B cell (primary cell): ENCODE results near the gene MAML2. TPM values are rescaled to one million over a fixed set of nuclear protein-coding genes. Genes with fewer than 3 reads are reported as not detected.

Experiments used
- ATAC-seq: fragments of 200-7000 bp; cut with Tn5 transposase; one replicate; pipeline ENCODE4 v1.10.0; 2021; ENCODE audit warnings: low read depth, mild to moderate bottlenecking, moderate number of reproducible peaks, moderate library complexity
- CTCF ChIA-PET: fragments of 350-600 bp; sonication (Branson Sonifier 250); formaldehyde crosslinking; loops from one replicate; lab custom pipeline; 2021; ENCODE audit warnings: antibody characterized with exemption, inconsistent platforms; lab: Charles Lee
- POLR2A ChIA-PET: fragments of 350-600 bp; sonication (Branson Sonifier 250); formaldehyde crosslinking; loops from one replicate; lab custom pipeline; 2021; ENCODE audit warnings: antibody characterized with exemption; lab: Charles Lee
- DNase-seq: peaks from one replicate; pipeline ENCODE4 v3.0.0; 2013
- H2AFZ ChIP-seq: 2 replicates; pipeline ENCODE4 v1.6.1; 2012; ENCODE audit warnings: mild to moderate bottlenecking, low read depth, low read length; ENCODE audit not compliant: insufficient read depth, poor library complexity, severe bottlenecking
- H3K27ac ChIP-seq, 2 donors: 1 replicate in 1 of 2; 2 replicates in 1 of 2; pipeline ENCODE4 v1.5.1; 2012 to 2013; ENCODE audit warnings: low read length in 2 of 2, mild to moderate bottlenecking in 2 of 2, moderate library complexity in 1 of 2
- H3K27me3 ChIP-seq, 4 experiments: fragments of 200-600 bp in 1 of 4; sonication (generic) in 1 of 4; replicated peaks in 1 of 4; 1 replicate in 2 of 4; 2 replicates in 2 of 4; pipeline versions ENCODE4 v1.6.1 to v1.7.0; 2013 to 2016; ENCODE audit warnings: low read length in 3 of 4, mild to moderate bottlenecking in 2 of 4, mixed read lengths in 1 of 4, moderate library complexity in 1 of 4; ENCODE audit not compliant: insufficient read depth in 4 of 4, control insufficient read depth in 3 of 4; ENCODE audit errors: control extremely low read depth in 1 of 4
- H3K36me3 ChIP-seq, 2 experiments: replicated peaks in 1 of 2; 1 replicate in 1 of 2; 2 replicates in 1 of 2; pipeline versions ENCODE4 v1.6.1 to v1.7.1; 2013; ENCODE audit warnings: low read length in 1 of 2; ENCODE audit not compliant: insufficient read depth in 2 of 2, control insufficient read depth in 1 of 2; ENCODE audit errors: control extremely low read depth in 1 of 2, extremely low read depth in 1 of 2
- H3K4me1 ChIP-seq, 2 donors: fragments of 200-600 bp in 1 of 2; sonication (generic) in 1 of 2; 1 replicate in 1 of 2; 2 replicates in 1 of 2; pipeline versions ENCODE4 v1.5.1 to v1.6.1; 2013 to 2017; ENCODE audit warnings: low read length in 2 of 2; ENCODE audit not compliant: control insufficient read depth in 2 of 2, insufficient read depth in 2 of 2
- H3K4me2 ChIP-seq: replicated peaks from 2 replicates; pipeline ENCODE3; 2012; ENCODE audit warnings: mild to moderate bottlenecking, low read depth, low read length; ENCODE audit not compliant: poor library complexity, severe bottlenecking
- H3K4me3 ChIP-seq, 5 experiments: fragments of 200-600 bp in 1 of 5; sonication (generic) in 1 of 5; 1 replicate in 3 of 5; 2 replicates in 2 of 5; pipeline versions ENCODE4 v1.5.1 to v1.7.0; 2011 to 2016; ENCODE audit warnings: low read length in 4 of 5, mild to moderate bottlenecking in 4 of 5, low read depth in 2 of 5, control low read depth in 1 of 5, moderate library complexity in 1 of 5; ENCODE audit not compliant: insufficient read depth in 1 of 5; ENCODE audit errors: control extremely low read depth in 1 of 5, extremely low read depth in 1 of 5
- H3K79me2 ChIP-seq: fragments of 200-600 bp; sonication (generic); one replicate; pipeline ENCODE4 v1.6.0; 2016; ENCODE audit warnings: low read length; ENCODE audit not compliant: control insufficient read depth, insufficient read depth
- H3K9ac ChIP-seq: fragments of 200-600 bp; sonication (generic); 2 replicates; pipeline ENCODE4 v1.6.1; 2017; ENCODE audit warnings: mild to moderate bottlenecking, low read length, moderate library complexity
- H3K9me3 ChIP-seq, 3 donors: one replicate each; pipeline versions ENCODE4 v1.6.1 to v1.7.1; 2013; ENCODE audit warnings: low read length in 2 of 3; ENCODE audit not compliant: control insufficient read depth in 2 of 3, insufficient read depth in 1 of 3; ENCODE audit errors: control extremely low read depth in 1 of 3
- H4K20me1 ChIP-seq: 2 replicates; pipeline ENCODE4 v1.6.0; 2012; ENCODE audit warnings: mild to moderate bottlenecking, low read length; ENCODE audit not compliant: insufficient read depth, control insufficient read depth, poor library complexity, severe bottlenecking
- H3K27ac Mint-ChIP-seq: one replicate; pipeline ENCODE4 v1.8.0; 2021; ENCODE audit warnings: mixed read lengths
- H3K27me3 Mint-ChIP-seq: one replicate; pipeline ENCODE4 v1.8.0; 2021; ENCODE audit warnings: mixed read lengths
- H3K4me1 Mint-ChIP-seq: one replicate; pipeline ENCODE4 v1.8.0; 2021; ENCODE audit warnings: mixed read lengths
- H3K4me3 Mint-ChIP-seq: one replicate; pipeline ENCODE4 v1.8.0; 2021; ENCODE audit warnings: mixed read lengths
- H3K9me3 Mint-ChIP-seq: one replicate; pipeline ENCODE4 v1.8.0; 2022; ENCODE audit warnings: mixed read lengths; ENCODE audit not compliant: insufficient read depth
- EZH2 ChIP-seq: IDR thresholded peaks from 2 replicates; pipeline ENCODE4 v1.6.1; 2012; ENCODE audit warnings: borderline replicate concordance, low read depth, mild to moderate bottlenecking, moderate library complexity, low read length; ENCODE audit not compliant: insufficient read depth, poor library complexity, severe bottlenecking
- WGBS: methylation state at CpG from one replicate; pipeline ENCODE4 v1.1.5; 2013; ENCODE audit warnings: missing lambda C conversion rate; ENCODE audit not compliant: insufficient coverage; 5-methylcytosine and 5-hydroxymethylcytosine counted together
- intact Hi-C: fragments of 100-400 bp; cut with micrococcal nuclease; formaldehyde crosslinking; loops from one replicate; pipeline ENCODE4 v1.10.0; 2022
- polyA plus RNA-seq: library from polyadenylated mRNA; depleted of rRNA; stranded (reverse); fragments of >200 nt; gene quantifications from 2 replicates; pipeline ENCODE4 v1.2.3, GENCODE V29; 2012
- total RNA-seq, 2 donors: library from RNA; stranded (reverse); fragments of 120-200 nt in 1 of 2; gene quantifications; 1 replicate in 1 of 2; 2 replicates in 1 of 2; pipeline versions ENCODE4 v1.2.3 to v1.2.4, GENCODE V29; 2013 to 2022
- TF ChIP-seq, protein P1 (sequence below): fragments of 200-600 bp; IDR thresholded peaks from one replicate; pipeline ENCODE4 v1.8.0; 2022; ENCODE audit warnings: antibody characterized with exemption, mild to moderate bottlenecking

Gene MAML2
- total and polyA plus RNA-seq, 2 donors (not counting 1 experiment from before 2014, with no cell fraction given): 10.7 to 26.4 TPM

DNA sequence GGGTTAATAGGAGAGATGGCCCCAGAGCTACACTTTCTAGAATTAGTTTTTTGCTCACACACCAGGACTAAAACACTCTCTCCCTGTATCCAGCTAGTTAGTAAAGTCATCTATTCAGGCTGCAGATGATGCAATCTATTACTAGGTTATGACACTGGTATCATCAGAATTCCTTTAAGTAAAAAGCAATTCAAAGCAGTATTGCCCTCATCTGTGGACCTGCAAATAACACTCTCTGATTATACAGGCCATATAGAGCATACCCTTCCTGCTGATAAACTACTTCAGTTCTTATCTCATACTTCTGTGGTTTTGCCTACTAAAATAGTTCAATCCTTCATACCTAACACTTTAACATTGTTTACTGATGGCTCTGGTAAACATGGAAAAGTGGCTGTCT, 405.6 kb downstream of the MAML2 start:
- ATAC-seq: no peak
- CTCF ChIA-PET: no interaction called here
- no peak overlapping the region for H3K27ac Mint-ChIP-seq

DNA sequence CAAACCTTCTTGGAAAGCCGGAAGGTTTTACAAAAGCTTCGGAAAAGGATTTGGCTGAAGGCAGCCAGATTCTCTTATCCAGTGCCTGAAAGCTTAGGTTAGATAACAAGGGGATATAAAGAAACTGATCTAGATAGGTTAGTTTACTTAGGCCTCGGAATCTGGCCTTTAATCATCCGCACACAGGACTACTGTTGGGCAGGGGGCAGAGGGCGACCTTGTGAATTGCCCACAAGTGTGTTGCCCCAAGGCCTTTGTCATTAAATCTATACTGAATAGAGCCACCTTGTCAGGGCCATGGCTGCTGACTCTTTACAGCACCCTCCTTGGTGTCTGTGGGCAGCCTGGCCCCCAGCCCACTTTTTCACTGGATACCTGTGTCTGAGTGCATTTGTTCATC, 409.4 kb downstream of the MAML2 start:
- peaks cover 5% of the 10 kb centered on the region for H3K9me3 Mint-ChIP-seq
- no peaks in the 10 kb centered on the region for H3K4me1 Mint-ChIP-seq
- no peaks in the 10 kb centered on the region for H3K27me3 ChIP-seq
- no peaks in the 10 kb centered on the region for H3K4me1 ChIP-seq
- POLR2A ChIA-PET: no interaction called here
- no peak overlapping the region for H3K27ac Mint-ChIP-seq
- no peaks in the 10 kb centered on the region for H3K79me2 ChIP-seq
- H3K27ac ChIP-seq: no peak overlapping the region
- DNase-seq (no peak), ATAC-seq (no peak)
- no peaks in the 10 kb centered on the region for H3K36me3 ChIP-seq
- H3K4me3 Mint-ChIP-seq: no peak overlapping the region
- no peak overlapping the region for H3K4me2 ChIP-seq
- H4K20me1 ChIP-seq: no peaks in the 10 kb centered on the region
- no peak overlapping the region for H3K9ac ChIP-seq
- CTCF ChIA-PET: no interaction called here
- no peak overlapping the region for H3K4me3 ChIP-seq
- TF ChIP-seq EZH2: no peak
- TF ChIP-seq, protein P1, sequence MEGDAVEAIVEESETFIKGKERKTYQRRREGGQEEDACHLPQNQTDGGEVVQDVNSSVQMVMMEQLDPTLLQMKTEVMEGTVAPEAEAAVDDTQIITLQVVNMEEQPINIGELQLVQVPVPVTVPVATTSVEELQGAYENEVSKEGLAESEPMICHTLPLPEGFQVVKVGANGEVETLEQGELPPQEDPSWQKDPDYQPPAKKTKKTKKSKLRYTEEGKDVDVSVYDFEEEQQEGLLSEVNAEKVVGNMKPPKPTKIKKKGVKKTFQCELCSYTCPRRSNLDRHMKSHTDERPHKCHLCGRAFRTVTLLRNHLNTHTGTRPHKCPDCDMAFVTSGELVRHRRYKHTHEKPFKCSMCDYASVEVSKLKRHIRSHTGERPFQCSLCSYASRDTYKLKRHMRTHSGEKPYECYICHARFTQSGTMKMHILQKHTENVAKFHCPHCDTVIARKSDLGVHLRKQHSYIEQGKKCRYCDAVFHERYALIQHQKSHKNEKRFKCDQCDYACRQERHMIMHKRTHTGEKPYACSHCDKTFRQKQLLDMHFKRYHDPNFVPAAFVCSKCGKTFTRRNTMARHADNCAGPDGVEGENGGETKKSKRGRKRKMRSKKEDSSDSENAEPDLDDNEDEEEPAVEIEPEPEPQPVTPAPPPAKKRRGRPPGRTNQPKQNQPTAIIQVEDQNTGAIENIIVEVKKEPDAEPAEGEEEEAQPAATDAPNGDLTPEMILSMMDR: no peak
- peaks cover 0 to 7% (median 2%) of the 10 kb centered on the region in 3 donors for H3K9me3 ChIP-seq
- 91% methylated on average over 4 of the region's 5 CpGs for WGBS
- peaks cover 7% of the 10 kb centered on the region for H3K27me3 Mint-ChIP-seq
- intact Hi-C loops: no loop called here
- no peak overlapping the region for H2AFZ ChIP-seq

More for the DNA sequence above, 405.6 kb downstream of the MAML2 start:
- Histone ChIP-seq H2AFZ (no peak overlapping the region), H3K9ac (no peak overlapping the region), H3K4me1 (no peaks in the 10 kb centered on the region), H3K27ac (no peak overlapping the region), H3K27me3 (no peaks in the 10 kb centered on the region), H3K9me3 (peaks cover 0 to 2% (median 0%) of the 10 kb centered on the region in 3 donors), H3K36me3 (no peaks in the 10 kb centered on the region), H4K20me1 (no peaks in the 10 kb centered on the region), H3K4me3 (no peak overlapping the region), H3K4me2 (no peak overlapping the region), H3K79me2 (no peaks in the 10 kb centered on the region)
- TF ChIP-seq, protein P1: no peak
- no peak for TF ChIP-seq EZH2
- Mint-ChIP-seq H3K4me3 (no peak overlapping the region), H3K9me3 (no peaks in the 10 kb centered on the region), H3K27me3 (no peaks in the 10 kb centered on the region), H3K4me1 (no peaks in the 10 kb centered on the region)
- POLR2A ChIA-PET: no interaction called here
- intact Hi-C loops: no loop called here
- DNase-seq: no peak
